OCI-LY1 (cell line): Measurements from ENCODE around the gene WNT9A.

ENCODE experiments used
- H2AFZ ChIP-seq: fragments of 200-600 bp; sonication (generic), shearing (Covaris generic); 2 replicates; pipeline ENCODE4 v1.6.0; 2014; ENCODE audit warnings: antibody characterized with exemption, mild to moderate bottlenecking, low read length
- H3F3A ChIP-seq: fragments of 200-600 bp; sonication (generic), shearing (Covaris generic); 2 replicates; pipeline ENCODE4 v1.6.0; 2014; ENCODE audit warnings: mild to moderate bottlenecking, antibody characterized with exemption, low read length, moderate library complexity; ENCODE audit not compliant: insufficient read depth
- H3K27ac ChIP-seq: fragments of 200-600 bp; sonication (generic); 2 replicates; pipeline ENCODE4 v1.5.1; 2014; ENCODE audit warnings: low read length, mixed run types, mild to moderate bottlenecking, low read depth; ENCODE audit not compliant: poor library complexity, severe bottlenecking
- H3K27me3 ChIP-seq: fragments of 200-600 bp; sonication (generic); 2 replicates; pipeline ENCODE4 v1.6.0; 2014; ENCODE audit warnings: antibody characterized with exemption, mild to moderate bottlenecking, low read length, moderate library complexity; ENCODE audit not compliant: insufficient read depth
- H3K36me3 ChIP-seq: fragments of 200-600 bp; sonication (generic); 2 replicates; pipeline ENCODE4 v1.6.1; 2014; ENCODE audit warnings: mild to moderate bottlenecking, antibody characterized with exemption, low read length, moderate library complexity, mixed read lengths; ENCODE audit not compliant: insufficient read depth
- H3K4me1 ChIP-seq: fragments of 200-600 bp; sonication (generic); 2 replicates; pipeline ENCODE4 v1.5.1; 2014; ENCODE audit warnings: mild to moderate bottlenecking, low read length, moderate library complexity; ENCODE audit not compliant: insufficient read depth, severe bottlenecking
- H3K4me2 ChIP-seq: fragments of 200-600 bp; sonication (generic), shearing (Covaris generic); 2 replicates; pipeline ENCODE4 v1.6.1; 2014; ENCODE audit warnings: low read length
- H3K4me3 ChIP-seq: fragments of 200-600 bp; sonication (generic); 2 replicates; pipeline ENCODE4 v1.5.1; 2014; ENCODE audit warnings: low read length, low read depth, mild to moderate bottlenecking, mixed read lengths; ENCODE audit not compliant: poor library complexity, severe bottlenecking
- H3K79me2 ChIP-seq: fragments of 200-600 bp; shearing (Covaris generic); 2 replicates; pipeline ENCODE4 v1.6.1; 2016; ENCODE audit warnings: mixed run types, low read length, mixed read lengths; ENCODE audit not compliant: insufficient read depth
- H3K9ac ChIP-seq: fragments of 200-600 bp; sonication (generic), shearing (Covaris generic); 2 replicates; pipeline ENCODE4 v1.6.1; 2014; ENCODE audit warnings: mild to moderate bottlenecking, low read length, mixed read lengths
- H3K9me2 ChIP-seq: fragments of 200-600 bp; sonication (generic), shearing (Covaris generic); 2 replicates; pipeline ENCODE4 v1.6.1; 2014; ENCODE audit warnings: low read depth, mild to moderate bottlenecking, low read length, mixed read lengths
- H3K9me3 ChIP-seq: fragments of 200-600 bp; shearing (Covaris generic); 2 replicates; pipeline ENCODE4 v1.6.1; 2014; ENCODE audit warnings: low read length, mixed read lengths
- H4K20me1 ChIP-seq: fragments of 200-600 bp; sonication (generic), shearing (Covaris generic); 2 replicates; pipeline ENCODE4 v1.6.0; 2016; ENCODE audit warnings: mild to moderate bottlenecking, low read length; ENCODE audit not compliant: insufficient read depth
- EZH2 ChIP-seq: fragments of 200-600 bp; sonication (generic), shearing (Covaris generic); IDR thresholded peaks from 2 replicates; pipeline ENCODE4 v1.8.0; 2017; ENCODE audit warnings: borderline replicate concordance, mixed run types, mild to moderate bottlenecking, antibody characterized with exemption, low read length, moderate library complexity, mixed read lengths
- TF ChIP-seq, protein P1 (sequence below): fragments of 200-600 bp; sonication (generic), shearing (Covaris generic); IDR thresholded peaks from 2 replicates; pipeline ENCODE4 v1.5.1; 2017; ENCODE audit warnings: mild to moderate bottlenecking, antibody characterized with exemption, low read length, moderate library complexity, mixed read lengths

WNT9A gene

DNA sequence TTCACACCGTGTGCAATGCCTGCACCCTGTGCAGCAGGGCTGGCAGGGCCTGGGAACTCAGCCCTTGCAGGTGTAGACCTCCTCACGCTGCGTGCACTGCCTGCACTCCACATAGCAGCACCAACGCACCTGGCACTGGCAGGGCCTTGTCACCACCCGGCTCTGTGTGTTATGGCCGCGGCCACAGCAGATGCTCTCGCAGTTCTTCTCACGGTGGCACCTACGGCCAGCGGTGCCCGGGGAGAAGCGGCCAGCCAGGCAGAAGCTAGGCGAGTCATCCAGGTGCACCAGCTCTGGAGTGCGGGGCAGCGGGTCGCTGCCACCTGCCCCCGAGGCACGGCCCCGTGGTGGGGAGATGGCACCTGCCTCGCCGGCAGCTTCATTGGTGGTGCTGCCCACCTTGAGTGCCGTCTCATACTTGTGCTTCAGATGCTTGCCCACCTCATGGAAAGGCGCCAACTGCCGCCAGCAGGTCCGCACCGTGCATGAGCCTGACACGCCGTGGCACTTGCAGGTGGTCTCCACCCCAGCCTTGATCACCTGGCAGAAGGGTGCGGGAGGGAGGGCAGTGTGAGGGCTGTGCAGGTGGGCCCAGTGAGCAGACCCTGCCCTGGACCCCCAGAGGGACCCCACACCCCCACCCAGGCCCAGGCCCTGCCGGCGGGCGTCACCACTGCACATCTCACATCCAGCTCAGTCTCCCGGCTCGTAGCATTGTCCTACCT lies 26.1 kb downstream of the WNT9A start:
- Histone ChIP-seq H4K20me1 (no peaks in the 10 kb centered on the region), H2AFZ (no peak overlapping the region), H3K4me1 (peaks cover 4% of the 10 kb centered on the region), H3K27ac (no peak overlapping the region), H3K4me3 (no peak overlapping the region), H3K79me2 (no peaks in the 10 kb centered on the region), H3K9ac (no peak overlapping the region), H3F3A (no peaks in the 10 kb centered on the region), H3K27me3 (0 out of 2 replicates have a peak, but pooled peaks cover 2% of the 10 kb centered on the region), H3K9me3 (no peaks in the 10 kb centered on the region), H3K4me2 (no peak overlapping the region), H3K36me3 (no peaks in the 10 kb centered on the region), H3K9me2 (no peaks in the 10 kb centered on the region)
- TF ChIP-seq, protein P1, sequence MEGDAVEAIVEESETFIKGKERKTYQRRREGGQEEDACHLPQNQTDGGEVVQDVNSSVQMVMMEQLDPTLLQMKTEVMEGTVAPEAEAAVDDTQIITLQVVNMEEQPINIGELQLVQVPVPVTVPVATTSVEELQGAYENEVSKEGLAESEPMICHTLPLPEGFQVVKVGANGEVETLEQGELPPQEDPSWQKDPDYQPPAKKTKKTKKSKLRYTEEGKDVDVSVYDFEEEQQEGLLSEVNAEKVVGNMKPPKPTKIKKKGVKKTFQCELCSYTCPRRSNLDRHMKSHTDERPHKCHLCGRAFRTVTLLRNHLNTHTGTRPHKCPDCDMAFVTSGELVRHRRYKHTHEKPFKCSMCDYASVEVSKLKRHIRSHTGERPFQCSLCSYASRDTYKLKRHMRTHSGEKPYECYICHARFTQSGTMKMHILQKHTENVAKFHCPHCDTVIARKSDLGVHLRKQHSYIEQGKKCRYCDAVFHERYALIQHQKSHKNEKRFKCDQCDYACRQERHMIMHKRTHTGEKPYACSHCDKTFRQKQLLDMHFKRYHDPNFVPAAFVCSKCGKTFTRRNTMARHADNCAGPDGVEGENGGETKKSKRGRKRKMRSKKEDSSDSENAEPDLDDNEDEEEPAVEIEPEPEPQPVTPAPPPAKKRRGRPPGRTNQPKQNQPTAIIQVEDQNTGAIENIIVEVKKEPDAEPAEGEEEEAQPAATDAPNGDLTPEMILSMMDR = no peak
- TF ChIP-seq EZH2 = no peak

DNA sequence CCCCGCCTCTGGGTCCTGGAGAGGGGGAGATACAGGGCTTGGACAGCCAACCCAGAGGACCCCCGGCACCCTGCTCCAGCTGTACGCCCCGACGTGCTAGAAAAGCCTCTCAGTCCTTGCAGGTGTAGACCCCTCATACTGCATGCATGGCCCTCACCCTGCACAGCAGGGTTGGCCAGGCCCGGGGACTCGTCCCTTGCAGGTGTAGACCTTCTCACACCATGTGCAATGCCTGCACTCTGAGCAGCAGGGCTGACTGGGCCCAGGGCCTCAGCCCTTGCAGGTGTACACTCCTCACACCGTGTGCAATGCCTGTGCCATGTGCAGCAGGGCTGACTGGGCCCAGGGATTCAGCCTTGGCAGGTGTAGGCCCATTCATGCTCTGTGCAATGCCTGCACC lies 26.8 kb downstream of the WNT9A start:
- Histone ChIP-seq H3K9ac (no peak overlapping the region), H3K27ac (no peak overlapping the region), H3K4me3 (no peak overlapping the region), H2AFZ (no peak overlapping the region), H3K4me2 (no peak overlapping the region), H3K79me2 (no peaks in the 10 kb centered on the region), H3K4me1 (peaks cover 4% of the 10 kb centered on the region), H4K20me1 (no peaks in the 10 kb centered on the region), H3K9me3 (no peaks in the 10 kb centered on the region), H3F3A (no peaks in the 10 kb centered on the region), H3K27me3 (0 out of 2 replicates have a peak, but pooled peaks cover 2% of the 10 kb centered on the region), H3K36me3 (no peaks in the 10 kb centered on the region), H3K9me2 (no peaks in the 10 kb centered on the region)
- no peak for TF ChIP-seq EZH2
- TF ChIP-seq, protein P1 = no peak

DNA sequence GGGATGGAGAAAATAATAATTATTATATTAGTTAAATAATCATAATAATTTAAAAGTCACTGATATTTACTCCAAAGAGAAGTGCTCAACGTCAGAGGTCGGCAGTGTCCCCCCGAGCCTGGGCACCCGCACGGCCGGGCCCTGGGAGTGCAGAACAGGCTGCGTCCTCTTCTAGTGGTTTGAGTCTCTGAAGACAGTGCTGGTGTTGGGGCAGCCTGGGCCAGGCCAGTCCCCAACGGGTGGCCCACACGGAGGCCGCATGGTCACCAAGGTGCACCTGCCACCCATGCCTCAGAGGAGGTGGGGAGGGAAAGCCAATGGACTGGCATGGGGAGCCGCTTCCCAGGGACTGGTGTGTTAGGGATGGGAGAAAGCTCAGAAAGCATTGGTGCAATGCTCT lies 27.3 kb downstream of the WNT9A start:
- H3K79me2 ChIP-seq = no peaks in the 10 kb centered on the region
- no peak overlapping the region for H3K9ac ChIP-seq
- no peak for TF ChIP-seq EZH2
- TF ChIP-seq, protein P1 = no peak
- H3K9me2 ChIP-seq = no peaks in the 10 kb centered on the region
- H2AFZ ChIP-seq = no peak overlapping the region
- no peaks in the 10 kb centered on the region for H3K27me3 ChIP-seq
- no peaks in the 10 kb centered on the region for H3K9me3 ChIP-seq
- H3K4me1 ChIP-seq = peaks cover 4% of the 10 kb centered on the region
- no peaks in the 10 kb centered on the region for H3K36me3 ChIP-seq
- H3F3A ChIP-seq = no peaks in the 10 kb centered on the region
- no peak overlapping the region for H3K4me3 ChIP-seq
- no peaks in the 10 kb centered on the region for H4K20me1 ChIP-seq
- no peak overlapping the region for H3K27ac ChIP-seq
- no peak overlapping the region for H3K4me2 ChIP-seq
